GM12878 (cell line): Measurements from ENCODE around the gene SLC43A1. TPM values are rescaled to one million over a fixed set of nuclear protein-coding genes. Genes with fewer than 3 reads are reported as not detected.

Source experiments
- ATAC-seq: fragments of 200-7000 bp; cut with Tn5 transposase; 3 replicates; pipeline ENCODE4 v1.9.1; 2020; ENCODE audit warnings: mild to moderate bottlenecking, moderate library complexity
- BruUV-seq: library from RNA; stranded (reverse); fragments of 400-500 nt; replicated peaks from 2 replicates; lab custom pipeline; 2021; lab: Mats Ljungman, UMichigan
- CTCF ChIA-PET: fragments of 300-600 bp; sonication (Branson Sonifier 250); formaldehyde crosslinking; extraction: SDS; loops from one replicate; lab custom pipeline; 2021; ENCODE audit warnings: inconsistent platforms; lab: Yijun Ruan, JAX
- POLR2A ChIA-PET: fragments of 350-600 bp; formaldehyde crosslinking; extraction: SDS; loops from one replicate; lab custom pipeline; 2021; ENCODE audit warnings: inconsistent platforms; lab: Charles Lee
- RAD21 ChIA-PET: fragments of 300-600 bp; sonication (Branson Sonifier 250); formaldehyde crosslinking; loops from one replicate; lab custom pipeline; 2023; ENCODE audit warnings: antibody characterized with exemption; ENCODE audit not compliant: unreplicated experiment; lab: Charles Lee
- SMC1A ChIA-PET: fragments of 300-600 bp; sonication (Branson Sonifier 250); formaldehyde crosslinking; loops from one replicate; lab custom pipeline; 2023; ENCODE audit not compliant: unreplicated experiment, uncharacterized antibody; lab: Charles Lee
- DNase-seq: peaks from one replicate; pipeline ENCODE4 v3.0.0-alpha.2; 2011; ENCODE audit warnings: low read depth, low spot score
- FAIRE-seq: peaks from 3 replicates; lab custom pipeline; 2011; peaks lifted over from hg19 to GRCh38; lab: Jason Lieb, UNC
- H2AFZ ChIP-seq: 2 replicates; pipeline ENCODE4 v1.6.0; 2011; ENCODE audit warnings: low read depth, low read length, control low read depth; ENCODE audit not compliant: control insufficient read depth
- H3K27ac ChIP-seq: 2 replicates; pipeline ENCODE4 v1.5.1; 2011; ENCODE audit warnings: control low read depth; ENCODE audit not compliant: control insufficient read depth, insufficient read depth
- H3K27me3 ChIP-seq, 2 experiments: replicated peaks in 1 of 2; 2 replicates each; pipeline versions ENCODE4 v1.6.0 to v1.6.1; 2011; ENCODE audit warnings: low read length in 1 of 2; ENCODE audit not compliant: control insufficient read depth in 2 of 2, insufficient read depth in 2 of 2
- H3K36me3 ChIP-seq, 2 experiments: 2 replicates each; pipeline ENCODE4 v1.5.1; 2011; ENCODE audit warnings: low read length in 1 of 2; ENCODE audit not compliant: control insufficient read depth in 2 of 2, insufficient read depth in 2 of 2
- H3K4me1 ChIP-seq: 2 replicates; pipeline ENCODE4 v1.6.1; 2011; ENCODE audit warnings: mild to moderate bottlenecking, low read length, moderate library complexity, mixed read lengths; ENCODE audit not compliant: control insufficient read depth, insufficient read depth
- H3K4me2 ChIP-seq: 2 replicates; pipeline ENCODE4 v1.6.0; 2011; ENCODE audit warnings: control low read depth; ENCODE audit not compliant: control insufficient read depth, insufficient read depth
- H3K4me3 ChIP-seq: fragments of 200-600 bp; sonication (generic); 2 replicates; pipeline ENCODE4 v1.5.1; 2016
- H3K79me2 ChIP-seq: 2 replicates; pipeline ENCODE4 v1.6.0; 2011; ENCODE audit warnings: low read length; ENCODE audit not compliant: control insufficient read depth, insufficient read depth
- H3K9ac ChIP-seq: 2 replicates; pipeline ENCODE4 v1.8.0; 2011; ENCODE audit warnings: low read length, control low read depth, mixed read lengths; ENCODE audit not compliant: control insufficient read depth, insufficient read depth
- H3K9me3 ChIP-seq: replicated peaks from 3 replicates; pipeline ENCODE4 v1.5.1; 2011; ENCODE audit warnings: mild to moderate bottlenecking, low read length; ENCODE audit not compliant: control insufficient read depth, insufficient read depth
- H4K20me1 ChIP-seq: 2 replicates; pipeline ENCODE4 v1.6.0; 2011; ENCODE audit not compliant: control insufficient read depth, insufficient read depth
- BHLHE40 ChIP-seq, 2 experiments: fragments of 450-650 bp in 1 of 2; IDR thresholded peaks; 2 replicates each; pipeline ENCODE4 v1.6.1; 2011 to 2017; ENCODE audit warnings: low read depth in 2 of 2, borderline replicate concordance in 1 of 2, improper control_type of control experiment in 1 of 2, low read length in 1 of 2, mild to moderate bottlenecking in 1 of 2
- CBX5 ChIP-seq: sonication (generic); IDR thresholded peaks from 2 replicates; pipeline ENCODE4 v1.6.1; 2016; ENCODE audit warnings: low read depth, moderate library complexity, mild to moderate bottlenecking, inconsistent platforms
- EGR1 ChIP-seq, 2 experiments: IDR thresholded peaks; 1 replicate in 1 of 2; 2 replicates in 1 of 2; pipeline ENCODE4 v1.6.1; 2011 to 2012; ENCODE audit warnings: low read depth in 2 of 2, low read length in 2 of 2, borderline replicate concordance in 1 of 2, mild to moderate bottlenecking in 1 of 2, moderate library complexity in 1 of 2
- ETV6 ChIP-seq, 2 experiments: fragments of 450-650 bp in 1 of 2; IDR thresholded peaks in 1 of 2; conservative IDR thresholded peaks in 1 of 2; 2 replicates each; pipeline ENCODE4 v1.6.1; 2014; ENCODE audit warnings: antibody characterized with exemption in 1 of 2, borderline replicate concordance in 1 of 2, low read depth in 1 of 2, mild to moderate bottlenecking in 1 of 2, moderate library complexity in 1 of 2
- JUND ChIP-seq: IDR thresholded peaks from 2 replicates; pipeline ENCODE4 v1.6.1; 2012; ENCODE audit warnings: low read depth, mild to moderate bottlenecking, low read length, improper control_type of control experiment, moderate library complexity
- NR2F1 ChIP-seq: fragments of 450-650 bp; conservative IDR thresholded peaks from 2 replicates; pipeline ENCODE4 v1.6.1; 2017; ENCODE audit warnings: mild to moderate bottlenecking
- POLR2AphosphoS2 ChIP-seq: IDR thresholded peaks from 2 replicates; pipeline ENCODE4 v1.6.1; 2011; ENCODE audit warnings: low read depth, mild to moderate bottlenecking, low read length, improper control_type of control experiment, moderate library complexity
- POU2F2 ChIP-seq: IDR thresholded peaks from 3 replicates; pipeline ENCODE4 v1.6.1; 2011; ENCODE audit warnings: low read depth, mild to moderate bottlenecking, low read length, borderline replicate concordance
- SMC3 ChIP-seq: IDR thresholded peaks from 2 replicates; pipeline ENCODE4 v1.6.1; 2011; ENCODE audit warnings: low read length, improper control_type of control experiment, borderline replicate concordance
- SRF ChIP-seq, 2 experiments: IDR thresholded peaks; 2 replicates each; pipeline ENCODE4 v1.6.1; 2011; ENCODE audit warnings: low read depth in 2 of 2, low read length in 2 of 2, mild to moderate bottlenecking in 1 of 2, moderate library complexity in 1 of 2
- TARDBP ChIP-seq: IDR thresholded peaks from 2 replicates; pipeline ENCODE4 v1.6.1; 2016; ENCODE audit warnings: borderline replicate concordance
- YY1 ChIP-seq: IDR thresholded peaks from 2 replicates; pipeline ENCODE4 v1.6.1; 2011; ENCODE audit warnings: low read depth, mild to moderate bottlenecking, low read length
- ZNF217 ChIP-seq: fragments of 450-650 bp; IDR thresholded peaks from 2 replicates; pipeline ENCODE4 v1.6.1; 2017; ENCODE audit warnings: antibody characterized with exemption, mild to moderate bottlenecking
- ZNF274 ChIP-seq: IDR thresholded peaks from one replicate; pipeline ENCODE4 v1.8.0; 2011; ENCODE audit not compliant: insufficient read length, insufficient read depth
- ZNF622 ChIP-seq: fragments of 450-650 bp; IDR thresholded peaks from 2 replicates; pipeline ENCODE4 v1.6.1; 2017; ENCODE audit warnings: mild to moderate bottlenecking, inconsistent platforms
- ZSCAN29 ChIP-seq: fragments of 450-650 bp; IDR thresholded peaks from 2 replicates; pipeline ENCODE4 v1.6.1; 2017; ENCODE audit warnings: mild to moderate bottlenecking, moderate library complexity
- WGBS: methylation state at CpG from one replicate; pipeline ENCODE4 v1.1.6; 2016; ENCODE audit warnings: low lambda C conversion rate; ENCODE audit not compliant: insufficient replicate concordance, insufficient coverage; ENCODE audit errors: missing lambda C conversion rate; 5-methylcytosine and 5-hydroxymethylcytosine counted together
- in situ Hi-C: fragments of 300-500 bp; cut with MboI; formaldehyde crosslinking; loops from 9 replicates; pipeline ENCODE4 v1.14.3; 2018; ENCODE audit warnings: mixed read lengths
- intact Hi-C: fragments of 100-400 bp; cut with micrococcal nuclease; formaldehyde crosslinking; loops from one replicate; pipeline ENCODE4 v1.14.2; 2022; ENCODE audit not compliant: unreplicated experiment
- polyA plus RNA-seq, 11 experiments: library from polyadenylated mRNA; depleted of rRNA in 4 of 11; unstranded in 6 of 11; stranded (reverse) in 5 of 11; fragments of >200 nt; fragmentation: Nextera tagmentation in 4 of 11; fragmentation: Illumina TruSeq in 1 of 11; extraction: Ambion mirVana in 4 of 11; extraction: Trizol in 1 of 11; gene quantifications; 1 replicate in 1 of 11; 2 replicates in 10 of 11; pipeline versions ENCODE4 v1.2.1 to v1.2.3, GENCODE V29; 2011 to 2016; ENCODE audit warnings: inconsistent platforms in 2 of 11, missing spikeins in 2 of 11, low read depth in 1 of 11
- total RNA-seq, 4 experiments: library from RNA; depleted of rRNA in 3 of 4; stranded (reverse); fragments of >200 nt in 3 of 4; fragmentation: Illumina TruSeq in 1 of 4; extraction: Trizol in 1 of 4; gene quantifications; 2 replicates each; pipeline versions ENCODE4 v1.2.1 to v1.2.3, GENCODE V29; 2013 to 2021
- TF ChIP-seq, protein P1 (sequence below): fragments of 450-650 bp; IDR thresholded peaks from 2 replicates; pipeline ENCODE4 v1.6.1; 2017; ENCODE audit warnings: borderline replicate concordance
- TF ChIP-seq, protein P2 (sequence below): fragments of 450-650 bp; IDR thresholded peaks from 2 replicates; pipeline ENCODE4 v1.6.1; 2018; ENCODE audit warnings: mild to moderate bottlenecking, low read depth, moderate library complexity; ENCODE audit not compliant: partially characterized antibody

SLC43A1 gene
- total and polyA plus RNA-seq, 10 of the 15 experiments (the other 5 are each of a cell fraction or from before 2014, with no cell fraction given) = 1.0 to 17.8 (median 12.6) TPM

GRCh38 chr11:57493507-57494503, 21.7 kb downstream of the SLC43A1 start:
- FAIRE-seq (peak; percentile 78), ATAC-seq (peak; percentile 94), DNase-seq (no peak)
- ChIA-PET SMC1A (interaction anchor here (0.7 to 7.5 kb wide), 24 partner anchors 9 to 307 kb away, joined by 3 to 130 read pairs (median 4); partner anchors contain the start of genes CTNND1, SLC43A1 and TIMM10), POLR2A (interaction anchor here (0.8 to 1.5 kb wide), 5 partner anchors 12 to 38 kb away, joined by 3 to 15 read pairs (median 3); partner anchors contain the start of gene SLC43A1), RAD21 (interaction anchor here (0.6 to 4.8 kb wide), 21 partner anchors 9 to 1030 kb away, joined by 3 to 133 read pairs (median 5); partner anchors contain the start of genes RTN4RL2, SLC43A1 and TIMM10), CTCF (interaction anchor here (0.6 to 11.8 kb wide), 52 partner anchors 9 to 1031 kb away, joined by 3 to 396 read pairs (median 6); partner anchors contain the start of genes CLP1, MED19, P2RX3 and RTN4RL2)
- intact Hi-C loops (loop anchor here (1.0 to 2.0 kb wide), 2 partner anchors 33 to 151 kb away; no protein-coding TSS in a partner anchor), in situ Hi-C loops (loop anchor here (5.0 to 25.0 kb wide), 3 partner anchors 33 to 657 kb away; no protein-coding TSS in a partner anchor)
- no peak overlapping the region for H3K9ac ChIP-seq
- H3K4me1 ChIP-seq = no peaks in the 10 kb centered on the region
- no peak overlapping the region for H3K27ac ChIP-seq
- H3K36me3 ChIP-seq = peaks cover 3% of the 10 kb centered on the region in 2 experiments
- no peak overlapping the region for H2AFZ ChIP-seq
- no peaks in the 10 kb centered on the region for H3K79me2 ChIP-seq
- no peaks in the 10 kb centered on the region for H4K20me1 ChIP-seq
- H3K27me3 ChIP-seq = no peaks in the 10 kb centered on the region
- WGBS = 80% methylated on average over 15 of the region's 15 CpGs
- H3K4me3 ChIP-seq = no peak overlapping the region
- H3K4me2 ChIP-seq = no peak overlapping the region
- BruUV-seq = no TSS peak
- no peaks in the 10 kb centered on the region for H3K9me3 ChIP-seq
- TF ChIP-seq BHLHE40 (IDR thresholded peaks at IDR 0.05; ENCODE audit: borderline replicate concordance in 1 of 2, low read depth in 2 of 2, low read length in 1 of 2) = peak; percentile 34 to 47; a peak in 2 of 4 replicates
- TF ChIP-seq POU2F2 = no peak
- TF ChIP-seq, protein P1, sequence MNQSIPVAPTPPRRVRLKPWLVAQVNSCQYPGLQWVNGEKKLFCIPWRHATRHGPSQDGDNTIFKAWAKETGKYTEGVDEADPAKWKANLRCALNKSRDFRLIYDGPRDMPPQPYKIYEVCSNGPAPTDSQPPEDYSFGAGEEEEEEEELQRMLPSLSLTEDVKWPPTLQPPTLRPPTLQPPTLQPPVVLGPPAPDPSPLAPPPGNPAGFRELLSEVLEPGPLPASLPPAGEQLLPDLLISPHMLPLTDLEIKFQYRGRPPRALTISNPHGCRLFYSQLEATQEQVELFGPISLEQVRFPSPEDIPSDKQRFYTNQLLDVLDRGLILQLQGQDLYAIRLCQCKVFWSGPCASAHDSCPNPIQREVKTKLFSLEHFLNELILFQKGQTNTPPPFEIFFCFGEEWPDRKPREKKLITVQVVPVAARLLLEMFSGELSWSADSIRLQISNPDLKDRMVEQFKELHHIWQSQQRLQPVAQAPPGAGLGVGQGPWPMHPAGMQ = no peak
- no peak for TF ChIP-seq POLR2AphosphoS2
- no peak for TF ChIP-seq NR2F1
- no peak for TF ChIP-seq SRF (IDR thresholded peaks at IDR 0.05; ENCODE audit: low read depth in 2 of 2, low read length in 2 of 2)
- TF ChIP-seq SMC3 = peak; percentile 89
- TF ChIP-seq EGR1 (IDR thresholded peaks at IDR 0.05; ENCODE audit: borderline replicate concordance in 1 of 2, low read depth in 2 of 2, low read length in 2 of 2) = no peak
- TF ChIP-seq ZSCAN29 = no peak
- TF ChIP-seq ETV6 (conservative IDR thresholded peaks at IDR 0.05 in 1 of 2, IDR thresholded peaks at IDR 0.05 in 1 of 2; ENCODE audit: borderline replicate concordance in 1 of 2, low read depth in 1 of 2) = no peak
- TF ChIP-seq ZNF274 = no peak
- TF ChIP-seq CBX5 = no peak
- no peak for TF ChIP-seq JUND
- TF ChIP-seq TARDBP = no peak
- no peak for TF ChIP-seq ZNF217
- TF ChIP-seq, protein P2, sequence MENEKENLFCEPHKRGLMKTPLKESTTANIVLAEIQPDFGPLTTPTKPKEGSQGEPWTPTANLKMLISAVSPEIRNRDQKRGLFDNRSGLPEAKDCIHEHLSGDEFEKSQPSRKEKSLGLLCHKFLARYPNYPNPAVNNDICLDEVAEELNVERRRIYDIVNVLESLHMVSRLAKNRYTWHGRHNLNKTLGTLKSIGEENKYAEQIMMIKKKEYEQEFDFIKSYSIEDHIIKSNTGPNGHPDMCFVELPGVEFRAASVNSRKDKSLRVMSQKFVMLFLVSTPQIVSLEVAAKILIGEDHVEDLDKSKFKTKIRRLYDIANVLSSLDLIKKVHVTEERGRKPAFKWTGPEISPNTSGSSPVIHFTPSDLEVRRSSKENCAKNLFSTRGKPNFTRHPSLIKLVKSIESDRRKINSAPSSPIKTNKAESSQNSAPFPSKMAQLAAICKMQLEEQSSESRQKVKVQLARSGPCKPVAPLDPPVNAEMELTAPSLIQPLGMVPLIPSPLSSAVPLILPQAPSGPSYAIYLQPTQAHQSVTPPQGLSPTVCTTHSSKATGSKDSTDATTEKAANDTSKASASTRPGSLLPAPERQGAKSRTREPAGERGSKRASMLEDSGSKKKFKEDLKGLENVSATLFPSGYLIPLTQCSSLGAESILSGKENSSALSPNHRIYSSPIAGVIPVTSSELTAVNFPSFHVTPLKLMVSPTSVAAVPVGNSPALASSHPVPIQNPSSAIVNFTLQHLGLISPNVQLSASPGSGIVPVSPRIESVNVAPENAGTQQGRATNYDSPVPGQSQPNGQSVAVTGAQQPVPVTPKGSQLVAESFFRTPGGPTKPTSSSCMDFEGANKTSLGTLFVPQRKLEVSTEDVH = no peak
- TF ChIP-seq YY1 = 0 out of 2 replicates have a peak, but pooled peaks have one; percentile 37
- TF ChIP-seq ZNF622 = no peak
